ENCODE results near the gene FAT3. TPM values are rescaled to one million over a fixed set of nuclear protein-coding genes. Genes with fewer than 3 reads are reported as not detected.

FAT3 gene
- total RNA-seq, 1 experiment from 2014 or later: 0.02 TPM

DNA sequence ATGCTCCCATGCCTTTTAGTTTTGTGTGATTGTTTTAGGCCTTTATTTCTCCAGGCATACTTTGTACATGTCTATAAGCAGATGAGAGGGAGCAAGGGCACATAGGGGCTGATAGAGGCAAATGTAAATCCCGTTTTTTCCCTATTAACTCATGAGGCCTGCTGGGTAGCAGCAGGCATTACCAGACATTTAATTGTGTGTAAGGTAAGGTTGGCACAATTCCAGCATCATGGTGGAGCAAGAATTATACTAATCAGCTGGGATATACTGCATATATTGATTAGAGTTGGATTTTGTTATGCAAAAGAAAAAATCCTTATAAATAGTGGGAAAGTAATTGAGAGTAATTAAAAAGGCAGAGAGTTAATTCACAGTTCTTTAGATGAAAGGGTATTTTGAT lies 12.2 kb downstream of the FAT3 start:
- H3K9me2 ChIP-seq (ENCODE audit: insufficient read depth): no peaks in the 10 kb centered on the region
- BruUV-seq (replicated peaks): no TSS peak
- DNase-seq (ENCODE audit: low read depth, low spot score): no peak
- H3K4me3 ChIP-seq (replicated peaks in 1 of 2; ENCODE audit: low read depth in 1 of 2, low read length in 2 of 2): no peak overlapping the region
- TF ChIP-seq FOSL1 (IDR thresholded peaks at IDR 0.05; ENCODE audit: low read depth) (no peak), POLR2AphosphoS5 (IDR thresholded peaks at IDR 0.05; ENCODE audit: low read depth, low read length) (no peak), SP1 (IDR thresholded peaks at IDR 0.05; ENCODE audit: low read depth) (no peak), EGR1 (IDR thresholded peaks at IDR 0.05; ENCODE audit: low read depth) (no peak)
- TF ChIP-seq, protein P1, sequence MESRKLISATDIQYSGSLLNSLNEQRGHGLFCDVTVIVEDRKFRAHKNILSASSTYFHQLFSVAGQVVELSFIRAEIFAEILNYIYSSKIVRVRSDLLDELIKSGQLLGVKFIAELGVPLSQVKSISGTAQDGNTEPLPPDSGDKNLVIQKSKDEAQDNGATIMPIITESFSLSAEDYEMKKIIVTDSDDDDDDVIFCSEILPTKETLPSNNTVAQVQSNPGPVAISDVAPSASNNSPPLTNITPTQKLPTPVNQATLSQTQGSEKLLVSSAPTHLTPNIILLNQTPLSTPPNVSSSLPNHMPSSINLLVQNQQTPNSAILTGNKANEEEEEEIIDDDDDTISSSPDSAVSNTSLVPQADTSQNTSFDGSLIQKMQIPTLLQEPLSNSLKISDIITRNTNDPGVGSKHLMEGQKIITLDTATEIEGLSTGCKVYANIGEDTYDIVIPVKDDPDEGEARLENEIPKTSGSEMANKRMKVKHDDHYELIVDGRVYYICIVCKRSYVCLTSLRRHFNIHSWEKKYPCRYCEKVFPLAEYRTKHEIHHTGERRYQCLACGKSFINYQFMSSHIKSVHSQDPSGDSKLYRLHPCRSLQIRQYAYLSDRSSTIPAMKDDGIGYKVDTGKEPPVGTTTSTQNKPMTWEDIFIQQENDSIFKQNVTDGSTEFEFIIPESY (IDR thresholded peaks at IDR 0.05; ENCODE audit: extremely low read depth, insufficient replicate concordance, low read length): no peak
- H3K4me2 ChIP-seq (ENCODE audit: low read length): no peak overlapping the region
- H3K4me1 ChIP-seq (ENCODE audit: control insufficient read depth in 1 of 2, insufficient read depth in 2 of 2, low read length in 2 of 2): no peaks in the 10 kb centered on the region
- no peak overlapping the region for H3K9ac ChIP-seq (ENCODE audit: low read length)
- ChIA-PET CTCF (no interaction called here), POLR2A (no interaction called here), RAD21 (ENCODE audit: low non-redundant PET in 1 of 2, low total read pairs in 2 of 2, uncharacterized antibody in 2 of 2, unreplicated experiment in 2 of 2) (no interaction called here)
- intact Hi-C loops (cut with micrococcal nuclease): no loop called here
- no peaks in the 10 kb centered on the region for H3K79me2 ChIP-seq (ENCODE audit: insufficient read depth, low read length)
- H4K20me1 ChIP-seq (ENCODE audit: insufficient read depth): no peaks in the 10 kb centered on the region
- H2AFZ ChIP-seq (ENCODE audit: low read depth, low read length, poor library complexity, severe bottlenecking): no peak overlapping the region
- no peaks in the 10 kb centered on the region for H3K36me3 ChIP-seq (ENCODE audit: control insufficient read depth in 1 of 2, insufficient read depth in 2 of 2, low read length in 2 of 2)
- no peak for ATAC-seq
- peaks cover 0 to 4% of the 10 kb centered on the region in 2 experiments; a peak in 1 of 4 replicates for H3K9me3 ChIP-seq (ENCODE audit: control insufficient read depth in 1 of 2, insufficient read depth in 1 of 2, low read depth in 1 of 2, low read length in 2 of 2)
- no peaks in the 10 kb centered on the region for H3K27me3 ChIP-seq (ENCODE audit: insufficient read depth, low read length)
- H3K27ac ChIP-seq (ENCODE audit: low read depth, low read length): no peak overlapping the region

DNA sequence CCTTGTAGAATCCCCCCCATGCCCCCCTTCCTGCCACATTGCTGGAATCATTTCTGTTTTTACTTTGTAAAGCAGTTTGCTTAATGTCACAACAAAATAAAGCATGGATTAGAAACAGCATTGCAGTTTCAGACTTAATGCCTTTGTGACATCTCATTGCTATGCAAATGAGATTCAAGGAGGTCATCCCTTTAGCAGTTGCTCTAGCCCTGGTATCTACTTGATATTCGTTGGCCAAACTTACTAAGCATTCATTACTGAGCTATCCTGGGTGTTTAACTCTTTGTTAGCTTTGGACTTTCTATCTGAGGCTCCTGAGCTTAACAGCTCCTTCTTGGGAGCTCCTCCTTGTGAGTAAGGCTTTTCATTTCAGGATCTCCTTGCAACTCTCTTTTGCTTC lies 16.3 kb downstream of the FAT3 start:
- H3K9ac ChIP-seq (ENCODE audit: low read length): no peak overlapping the region
- no peaks in the 10 kb centered on the region for H3K79me2 ChIP-seq (ENCODE audit: insufficient read depth, low read length)
- ATAC-seq (no peak), DNase-seq (ENCODE audit: low read depth, low spot score) (no peak)
- RAD21 ChIA-PET (ENCODE audit: low non-redundant PET in 1 of 2, low total read pairs in 2 of 2, uncharacterized antibody in 2 of 2, unreplicated experiment in 2 of 2): no interaction called here
- POLR2A ChIA-PET: no interaction called here
- CTCF ChIA-PET: no interaction called here
- H4K20me1 ChIP-seq (ENCODE audit: insufficient read depth): no peaks in the 10 kb centered on the region
- no peak overlapping the region for H2AFZ ChIP-seq (ENCODE audit: low read depth, low read length, poor library complexity, severe bottlenecking)
- H3K27me3 ChIP-seq (ENCODE audit: insufficient read depth, low read length): no peaks in the 10 kb centered on the region
- no peak overlapping the region for H3K4me2 ChIP-seq (ENCODE audit: low read length)
- BruUV-seq (replicated peaks): no TSS peak
- TF ChIP-seq JUND (IDR thresholded peaks at IDR 0.05) (no peak), EGR1 (IDR thresholded peaks at IDR 0.05; ENCODE audit: low read depth) (no peak)
- TF ChIP-seq, protein P2, sequence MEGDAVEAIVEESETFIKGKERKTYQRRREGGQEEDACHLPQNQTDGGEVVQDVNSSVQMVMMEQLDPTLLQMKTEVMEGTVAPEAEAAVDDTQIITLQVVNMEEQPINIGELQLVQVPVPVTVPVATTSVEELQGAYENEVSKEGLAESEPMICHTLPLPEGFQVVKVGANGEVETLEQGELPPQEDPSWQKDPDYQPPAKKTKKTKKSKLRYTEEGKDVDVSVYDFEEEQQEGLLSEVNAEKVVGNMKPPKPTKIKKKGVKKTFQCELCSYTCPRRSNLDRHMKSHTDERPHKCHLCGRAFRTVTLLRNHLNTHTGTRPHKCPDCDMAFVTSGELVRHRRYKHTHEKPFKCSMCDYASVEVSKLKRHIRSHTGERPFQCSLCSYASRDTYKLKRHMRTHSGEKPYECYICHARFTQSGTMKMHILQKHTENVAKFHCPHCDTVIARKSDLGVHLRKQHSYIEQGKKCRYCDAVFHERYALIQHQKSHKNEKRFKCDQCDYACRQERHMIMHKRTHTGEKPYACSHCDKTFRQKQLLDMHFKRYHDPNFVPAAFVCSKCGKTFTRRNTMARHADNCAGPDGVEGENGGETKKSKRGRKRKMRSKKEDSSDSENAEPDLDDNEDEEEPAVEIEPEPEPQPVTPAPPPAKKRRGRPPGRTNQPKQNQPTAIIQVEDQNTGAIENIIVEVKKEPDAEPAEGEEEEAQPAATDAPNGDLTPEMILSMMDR (IDR thresholded peaks at IDR 0.05 in 2 of 3, conservative IDR thresholded peaks at IDR 0.05 in 1 of 3; ENCODE audit: borderline replicate concordance in 1 of 3, insufficient read depth in 1 of 3, low read depth in 2 of 3, low read length in 2 of 3): no peak
- intact Hi-C loops (cut with micrococcal nuclease): no loop called here
- H3K9me2 ChIP-seq (ENCODE audit: insufficient read depth): no peaks in the 10 kb centered on the region
- no peaks in the 10 kb centered on the region; a peak in 1 of 4 replicates for H3K9me3 ChIP-seq (ENCODE audit: control insufficient read depth in 1 of 2, insufficient read depth in 1 of 2, low read depth in 1 of 2, low read length in 2 of 2)
- H3K4me3 ChIP-seq (replicated peaks in 1 of 2; ENCODE audit: low read depth in 1 of 2, low read length in 2 of 2): no peak overlapping the region
- no peaks in the 10 kb centered on the region for H3K36me3 ChIP-seq (ENCODE audit: control insufficient read depth in 1 of 2, insufficient read depth in 2 of 2, low read length in 2 of 2)
- H3K4me1 ChIP-seq (ENCODE audit: control insufficient read depth in 1 of 2, insufficient read depth in 2 of 2, low read length in 2 of 2): no peaks in the 10 kb centered on the region
- H3K27ac ChIP-seq (ENCODE audit: low read depth, low read length): no peak overlapping the region
